SU-DHL-6 (cell line): ENCODE results near the gene MYO1F.

Experiments used
- CTCF ChIP-seq: fragments of 200-600 bp; sonication (generic); IDR thresholded peaks from one replicate; pipeline ENCODE4 v1.5.1; 2017; ENCODE audit warnings: antibody characterized with exemption, mild to moderate bottlenecking, low read length, moderate library complexity; ENCODE audit not compliant: insufficient read depth, poor library complexity, severe bottlenecking
- EZH2phosphoT487 ChIP-seq: fragments of 200-600 bp; sonication (generic), shearing (Covaris generic); conservative IDR thresholded peaks from 2 replicates; pipeline ENCODE4 v1.6.1; 2018; ENCODE audit warnings: mild to moderate bottlenecking, antibody characterized with exemption, low read length, moderate library complexity, mixed read lengths

GRCh38 chr19:8473648-8474476, 103.4 kb downstream of the MYO1F start:
- TF ChIP-seq EZH2phosphoT487, result no peak
- TF ChIP-seq CTCF, result no peak
